HCT116 (cell line): Measurements from ENCODE around the gene SLC25A51.
A peak's percentile ranks its signal among the peaks of the same experiment; 100 is the strongest.

Source experiments
- CEBPB ChIP-seq: IDR thresholded peaks from 2 replicates; pipeline ENCODE4 v1.6.1; 2012; ENCODE audit warnings: low read depth
- EGR1 ChIP-seq: IDR thresholded peaks from 2 replicates; pipeline ENCODE4 v1.6.1; 2012; ENCODE audit warnings: low read depth
- EZH2 ChIP-seq: fragments of 200-600 bp; sonication (generic); IDR thresholded peaks from 2 replicates; pipeline ENCODE4 v1.6.1; 2017; ENCODE audit warnings: antibody characterized with exemption, mixed run types
- POLR2A ChIP-seq: IDR thresholded peaks from 2 replicates; pipeline ENCODE4 v1.7.0; 2011; ENCODE audit warnings: borderline replicate concordance; ENCODE audit not compliant: insufficient read depth, insufficient read length; ENCODE audit errors: extremely low read depth
- POLR2AphosphoS5 ChIP-seq: IDR thresholded peaks from 2 replicates; pipeline ENCODE4 v1.6.1; 2011; ENCODE audit warnings: mild to moderate bottlenecking, low read depth, low read length, moderate library complexity
- SIN3A ChIP-seq: IDR thresholded peaks from 2 replicates; pipeline ENCODE4 v1.6.1; 2012; ENCODE audit warnings: low read depth
- SP1 ChIP-seq: IDR thresholded peaks from 2 replicates; pipeline ENCODE4 v1.6.1; 2012; ENCODE audit warnings: low read depth
- SRF ChIP-seq: IDR thresholded peaks from 2 replicates; pipeline ENCODE4 v1.6.1; 2012; ENCODE audit warnings: low read depth
- ZNF274 ChIP-seq: fragments of 200-500 bp; sonication (Bioruptor generic); IDR thresholded peaks from 2 replicates; pipeline ENCODE4 v1.6.1; 2014; ENCODE audit warnings: mild to moderate bottlenecking, low read depth, low read length, inconsistent platforms
- TF ChIP-seq, protein P1 (sequence below), 3 experiments: fragments of 200-600 bp in 1 of 3; sonication (generic) in 1 of 3; IDR thresholded peaks in 2 of 3; conservative IDR thresholded peaks in 1 of 3; 2 replicates each; pipeline ENCODE4 v1.5.1; 2012 to 2017; ENCODE audit warnings: low read depth in 2 of 3, low read length in 2 of 3, antibody characterized with exemption in 1 of 3, borderline replicate concordance in 1 of 3, control low read depth in 1 of 3, mild to moderate bottlenecking in 1 of 3, mixed read lengths in 1 of 3, mixed run types in 1 of 3, moderate library complexity in 1 of 3; ENCODE audit not compliant: insufficient read depth in 1 of 3
- TF ChIP-seq, protein P2 (sequence below): IDR thresholded peaks from 2 replicates; pipeline ENCODE4 v1.6.1; 2012
- TF ChIP-seq, protein P3 (sequence below): IDR thresholded peaks from 2 replicates; pipeline ENCODE4 v1.6.1; 2012; ENCODE audit warnings: low read depth

DNA sequence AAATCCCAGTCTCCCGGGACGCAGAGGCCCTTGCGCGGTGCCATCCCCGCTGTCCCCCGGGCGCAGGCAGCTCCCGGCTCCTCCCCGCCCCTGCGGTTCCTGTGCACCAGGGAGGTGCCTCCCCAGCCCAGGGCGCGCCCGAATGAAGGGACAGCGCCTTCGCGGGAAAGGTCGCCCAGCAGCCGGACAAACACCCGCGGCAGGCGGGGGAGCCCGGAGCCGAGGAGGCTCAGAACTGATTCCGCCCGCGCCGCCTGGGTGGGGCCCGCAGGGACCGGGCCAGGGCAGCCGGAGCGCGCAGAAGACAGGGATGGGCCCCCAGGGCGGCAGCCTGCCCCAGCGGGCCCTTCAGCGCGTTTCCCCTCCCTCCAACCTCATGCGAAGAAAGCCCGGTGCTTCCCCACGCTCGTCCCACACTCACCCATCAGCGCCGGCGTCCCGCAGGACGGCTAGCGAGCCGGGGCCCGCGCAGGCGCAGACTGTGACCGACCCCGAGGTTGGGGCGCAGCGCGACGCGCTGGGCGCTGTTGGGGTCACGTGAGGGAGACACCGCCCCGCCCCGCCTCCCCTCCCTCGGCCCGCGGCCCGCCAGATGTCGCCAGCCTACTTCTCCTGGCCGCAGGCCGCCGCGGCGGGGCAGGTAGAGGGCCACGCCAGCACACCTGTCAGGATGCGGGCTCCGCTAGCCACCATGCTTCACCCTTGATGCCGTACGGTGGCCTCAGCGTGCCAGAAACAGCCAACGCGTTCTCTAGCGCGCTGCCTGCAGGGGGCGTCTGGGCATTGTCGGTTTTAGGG is at the start of gene SLC25A51:
- TF ChIP-seq, protein P1, sequence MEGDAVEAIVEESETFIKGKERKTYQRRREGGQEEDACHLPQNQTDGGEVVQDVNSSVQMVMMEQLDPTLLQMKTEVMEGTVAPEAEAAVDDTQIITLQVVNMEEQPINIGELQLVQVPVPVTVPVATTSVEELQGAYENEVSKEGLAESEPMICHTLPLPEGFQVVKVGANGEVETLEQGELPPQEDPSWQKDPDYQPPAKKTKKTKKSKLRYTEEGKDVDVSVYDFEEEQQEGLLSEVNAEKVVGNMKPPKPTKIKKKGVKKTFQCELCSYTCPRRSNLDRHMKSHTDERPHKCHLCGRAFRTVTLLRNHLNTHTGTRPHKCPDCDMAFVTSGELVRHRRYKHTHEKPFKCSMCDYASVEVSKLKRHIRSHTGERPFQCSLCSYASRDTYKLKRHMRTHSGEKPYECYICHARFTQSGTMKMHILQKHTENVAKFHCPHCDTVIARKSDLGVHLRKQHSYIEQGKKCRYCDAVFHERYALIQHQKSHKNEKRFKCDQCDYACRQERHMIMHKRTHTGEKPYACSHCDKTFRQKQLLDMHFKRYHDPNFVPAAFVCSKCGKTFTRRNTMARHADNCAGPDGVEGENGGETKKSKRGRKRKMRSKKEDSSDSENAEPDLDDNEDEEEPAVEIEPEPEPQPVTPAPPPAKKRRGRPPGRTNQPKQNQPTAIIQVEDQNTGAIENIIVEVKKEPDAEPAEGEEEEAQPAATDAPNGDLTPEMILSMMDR (IDR thresholded peaks at IDR 0.05 in 2 of 3, conservative IDR thresholded peaks at IDR 0.05 in 1 of 3; ENCODE audit: borderline replicate concordance in 1 of 3, insufficient read depth in 1 of 3, low read depth in 2 of 3, low read length in 2 of 3): peak; percentile 85 to 92 (median 88)
- TF ChIP-seq EGR1 (0 out of 2 replicates have a peak, but pooled peaks have one; percentile 16), POLR2AphosphoS5 (peak; percentile 88), EZH2 (no peak), POLR2A (peak; percentile 85), SIN3A (peak; percentile 97), ZNF274 (no peak), SRF (peak; percentile 65), CEBPB (no peak; the same call in 1 of the 2 replicates), SP1 (peak; percentile 92)
- TF ChIP-seq, protein P2, sequence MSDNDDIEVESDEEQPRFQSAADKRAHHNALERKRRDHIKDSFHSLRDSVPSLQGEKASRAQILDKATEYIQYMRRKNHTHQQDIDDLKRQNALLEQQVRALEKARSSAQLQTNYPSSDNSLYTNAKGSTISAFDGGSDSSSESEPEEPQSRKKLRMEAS: peak; percentile 98
- TF ChIP-seq, protein P3, sequence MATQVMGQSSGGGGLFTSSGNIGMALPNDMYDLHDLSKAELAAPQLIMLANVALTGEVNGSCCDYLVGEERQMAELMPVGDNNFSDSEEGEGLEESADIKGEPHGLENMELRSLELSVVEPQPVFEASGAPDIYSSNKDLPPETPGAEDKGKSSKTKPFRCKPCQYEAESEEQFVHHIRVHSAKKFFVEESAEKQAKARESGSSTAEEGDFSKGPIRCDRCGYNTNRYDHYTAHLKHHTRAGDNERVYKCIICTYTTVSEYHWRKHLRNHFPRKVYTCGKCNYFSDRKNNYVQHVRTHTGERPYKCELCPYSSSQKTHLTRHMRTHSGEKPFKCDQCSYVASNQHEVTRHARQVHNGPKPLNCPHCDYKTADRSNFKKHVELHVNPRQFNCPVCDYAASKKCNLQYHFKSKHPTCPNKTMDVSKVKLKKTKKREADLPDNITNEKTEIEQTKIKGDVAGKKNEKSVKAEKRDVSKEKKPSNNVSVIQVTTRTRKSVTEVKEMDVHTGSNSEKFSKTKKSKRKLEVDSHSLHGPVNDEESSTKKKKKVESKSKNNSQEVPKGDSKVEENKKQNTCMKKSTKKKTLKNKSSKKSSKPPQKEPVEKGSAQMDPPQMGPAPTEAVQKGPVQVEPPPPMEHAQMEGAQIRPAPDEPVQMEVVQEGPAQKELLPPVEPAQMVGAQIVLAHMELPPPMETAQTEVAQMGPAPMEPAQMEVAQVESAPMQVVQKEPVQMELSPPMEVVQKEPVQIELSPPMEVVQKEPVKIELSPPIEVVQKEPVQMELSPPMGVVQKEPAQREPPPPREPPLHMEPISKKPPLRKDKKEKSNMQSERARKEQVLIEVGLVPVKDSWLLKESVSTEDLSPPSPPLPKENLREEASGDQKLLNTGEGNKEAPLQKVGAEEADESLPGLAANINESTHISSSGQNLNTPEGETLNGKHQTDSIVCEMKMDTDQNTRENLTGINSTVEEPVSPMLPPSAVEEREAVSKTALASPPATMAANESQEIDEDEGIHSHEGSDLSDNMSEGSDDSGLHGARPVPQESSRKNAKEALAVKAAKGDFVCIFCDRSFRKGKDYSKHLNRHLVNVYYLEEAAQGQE: no peak
